GM23248 (cell line): ENCODE results near the gene SIRT4. TPM values are rescaled to one million over a fixed set of nuclear protein-coding genes. Genes with fewer than 3 reads are reported as not detected.

Experiments
- DNase-seq: peaks from one replicate; pipeline ENCODE4 v3.0.0-alpha.2; 2015
- H2AFZ ChIP-seq: fragments of 200-600 bp; sonication (generic); 2 replicates; pipeline ENCODE4 v1.6.1; 2016; ENCODE audit warnings: antibody characterized with exemption
- H3F3A ChIP-seq: fragments of 200-600 bp; sonication (generic); 2 replicates; pipeline ENCODE4 v1.6.1; 2016; ENCODE audit warnings: mild to moderate bottlenecking, antibody characterized with exemption, mixed run types; ENCODE audit not compliant: insufficient read depth
- H3K27ac ChIP-seq: fragments of 200-600 bp; sonication (generic); 2 replicates; pipeline ENCODE4 v1.5.1; 2016; ENCODE audit warnings: mild to moderate bottlenecking
- H3K27me3 ChIP-seq: fragments of 200-600 bp; sonication (generic); replicated peaks from 2 replicates; pipeline ENCODE4 v1.6.1; 2016; ENCODE audit warnings: mild to moderate bottlenecking; ENCODE audit not compliant: insufficient read depth
- H3K36me3 ChIP-seq: fragments of 200-600 bp; sonication (generic); 2 replicates; pipeline ENCODE4 v1.6.1; 2016; ENCODE audit warnings: low read depth, mild to moderate bottlenecking
- H3K4me1 ChIP-seq: fragments of 200-600 bp; sonication (generic); 2 replicates; pipeline ENCODE4 v1.6.1; 2016; ENCODE audit warnings: mild to moderate bottlenecking; ENCODE audit not compliant: insufficient read depth
- H3K4me2 ChIP-seq: fragments of 200-600 bp; sonication (generic); one replicate; pipeline ENCODE4 v1.6.1; 2016; ENCODE audit warnings: mild to moderate bottlenecking; ENCODE audit not compliant: unreplicated experiment
- H3K4me3 ChIP-seq: fragments of 200-600 bp; sonication (generic); 2 replicates; pipeline ENCODE4 v1.5.1; 2016; ENCODE audit warnings: mild to moderate bottlenecking
- H3K79me2 ChIP-seq: fragments of 200-600 bp; sonication (generic); 2 replicates; pipeline ENCODE4 v1.6.1; 2016; ENCODE audit warnings: mild to moderate bottlenecking; ENCODE audit not compliant: insufficient read depth
- H3K9ac ChIP-seq: fragments of 200-600 bp; sonication (generic); 2 replicates; pipeline ENCODE4 v1.6.1; 2016; ENCODE audit warnings: mild to moderate bottlenecking
- H3K9me2 ChIP-seq: fragments of 200-600 bp; sonication (generic); 2 replicates; pipeline ENCODE4 v1.6.1; 2016; ENCODE audit warnings: mixed run types, mild to moderate bottlenecking, moderate library complexity; ENCODE audit not compliant: insufficient read depth
- H3K9me3 ChIP-seq: fragments of 200-600 bp; sonication (generic); one replicate; pipeline ENCODE4 v1.6.1; 2017; ENCODE audit warnings: low read depth
- H4K20me1 ChIP-seq: fragments of 200-600 bp; sonication (generic); 2 replicates; pipeline ENCODE4 v1.6.0; 2016; ENCODE audit not compliant: insufficient read depth
- EZH2 ChIP-seq: fragments of 200-600 bp; sonication (generic); IDR thresholded peaks from 2 replicates; pipeline ENCODE4 v1.6.1; 2018; ENCODE audit warnings: antibody characterized with exemption, mild to moderate bottlenecking; ENCODE audit not compliant: insufficient read depth, poor library complexity, severe bottlenecking
- EZH2phosphoT487 ChIP-seq: fragments of 200-600 bp; sonication (generic); IDR thresholded peaks from 2 replicates; pipeline ENCODE4 v1.6.1; 2018; ENCODE audit warnings: antibody characterized with exemption, moderate library complexity, mild to moderate bottlenecking, low read depth; ENCODE audit not compliant: insufficient read depth
- WGBS, 2 experiments: methylation state at CpG; one replicate each; pipeline ENCODE4 v1.1.6; 2015 to 2017; ENCODE audit warnings: low lambda C conversion rate in 2 of 2, low coverage in 1 of 2; ENCODE audit errors: missing lambda C conversion rate in 2 of 2; 5-methylcytosine and 5-hydroxymethylcytosine counted together
- in situ Hi-C: fragments of 300-500 bp; cut with MboI; formaldehyde crosslinking; loops from 2 replicates; pipeline ENCODE4 v1.15.0; 2020
- polyA plus RNA-seq: library from polyadenylated mRNA; unstranded; fragments of >200 nt; fragmentation: Nextera tagmentation; extraction: Ambion mirVana; gene quantifications from 2 replicates; pipeline ENCODE4 v1.2.1, GENCODE V29; 2016
- total RNA-seq: library from RNA; depleted of rRNA; stranded (reverse); fragments of >200 nt; shearing (Covaris generic); gene quantifications from 2 replicates; pipeline ENCODE4 v1.2.3, GENCODE V29; 2014

SIRT4 gene
- total and polyA plus RNA-seq, 2 experiments from 2014 or later: 1.4 TPM; not detected in 1

GRCh38 chr12:120278137-120279069 is 23.7 kb upstream of the SIRT4 start:
- WGBS, 2 experiments: 86 to 91% methylated on average over 26 to 57 of the region's 57 CpGs
- Histone ChIP-seq H3K79me2 (no peaks in the 10 kb centered on the region), H4K20me1 (no peaks in the 10 kb centered on the region), H3K27ac (no peak overlapping the region), H3K9me3 (no peaks in the 10 kb centered on the region), H3K27me3 (no peaks in the 10 kb centered on the region), H3K4me3 (no peak overlapping the region), H3K36me3 (no peaks in the 10 kb centered on the region), H3K4me1 (no peaks in the 10 kb centered on the region), H2AFZ (no peak overlapping the region), H3F3A (no peaks in the 10 kb centered on the region), H3K4me2 (no peak overlapping the region), H3K9me2 (no peaks in the 10 kb centered on the region), H3K9ac (no peak overlapping the region)
- TF ChIP-seq EZH2phosphoT487 (no peak), EZH2 (no peak)
- in situ Hi-C loops: loop anchor here (10.0 kb wide), 1 partner anchor 54 kb away; no protein-coding TSS in a partner anchor
- no peak for DNase-seq

- Histone ChIP-seq H3K4me1 (no peaks in the 10 kb centered on the region), H3K27ac (no peak overlapping the region), H3K9me2 (no peaks in the 10 kb centered on the region), H3K27me3 (no peaks in the 10 kb centered on the region), H3K79me2 (no peaks in the 10 kb centered on the region), H2AFZ (no peak overlapping the region), H3F3A (no peaks in the 10 kb centered on the region), H3K4me3 (no peak overlapping the region), H3K36me3 (no peaks in the 10 kb centered on the region), H4K20me1 (no peaks in the 10 kb centered on the region), H3K9ac (no peak overlapping the region), H3K9me3 (no peaks in the 10 kb centered on the region), H3K4me2 (no peak overlapping the region)
- in situ Hi-C loops: no loop called here
- DNase-seq: no peak
- 75 to 80% methylated on average over 7 of the region's 7 CpGs for WGBS, 2 experiments
- TF ChIP-seq EZH2 (no peak), EZH2phosphoT487 (no peak)
Observed at GRCh38 chr12:120283318-120283717, 18.8 kb upstream of the SIRT4 start.

- Histone ChIP-seq H3F3A (peaks cover 6% of the 10 kb centered on the region), H4K20me1 (no peaks in the 10 kb centered on the region), H3K9me3 (no peaks in the 10 kb centered on the region), H3K79me2 (no peaks in the 10 kb centered on the region), H3K36me3 (no peaks in the 10 kb centered on the region), H3K27ac (no peak overlapping the region), H3K9ac (no peak overlapping the region), H3K9me2 (no peaks in the 10 kb centered on the region), H2AFZ (no peak overlapping the region), H3K4me3 (no peak overlapping the region), H3K4me1 (no peaks in the 10 kb centered on the region), H3K4me2 (no peak overlapping the region), H3K27me3 (no peaks in the 10 kb centered on the region)
- no peak for TF ChIP-seq EZH2
- no peak for TF ChIP-seq EZH2phosphoT487
- in situ Hi-C loops: no loop called here
- WGBS, 2 experiments: 59 to 69% methylated on average over 3 of the region's 3 CpGs
- no peak for DNase-seq
Observed at GRCh38 chr12:120284381-120284780, 17.7 kb upstream of the SIRT4 start.

DNA sequence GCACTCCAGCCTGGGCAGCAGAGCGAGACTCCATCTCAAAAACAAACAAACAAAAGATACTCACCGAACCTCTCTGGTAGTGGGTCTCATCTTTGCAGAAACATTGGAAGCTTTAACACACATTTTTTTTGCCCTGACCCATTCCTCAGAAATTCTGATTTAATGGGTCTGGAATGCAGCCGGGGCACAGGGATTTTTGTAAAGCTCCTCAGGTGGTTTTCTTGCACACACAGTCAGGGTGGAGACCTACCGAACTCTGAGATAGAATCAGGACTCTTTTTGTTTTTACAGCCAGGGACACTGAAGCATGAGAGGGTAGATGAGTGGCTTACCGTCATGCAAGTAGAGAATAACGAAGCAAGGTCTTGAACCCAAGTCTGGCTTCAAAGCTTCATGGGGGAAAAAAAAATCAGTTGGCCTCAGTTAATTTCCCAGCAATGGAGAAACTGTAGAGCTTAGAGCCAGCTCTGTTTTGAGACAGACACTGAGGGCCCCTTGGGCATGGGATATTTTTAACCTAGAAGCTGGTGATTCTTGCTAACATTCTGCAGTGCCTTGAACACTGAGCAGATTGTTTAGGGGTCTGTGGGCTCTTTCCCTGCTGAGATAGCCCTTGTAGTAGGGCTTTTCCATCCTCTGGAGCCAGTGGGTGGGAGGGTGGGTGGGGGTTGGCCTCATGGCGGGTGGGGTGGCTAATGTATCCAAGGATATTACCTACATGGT is 15.2 kb upstream of the SIRT4 start:
- Histone ChIP-seq H2AFZ (no peak overlapping the region), H3K79me2 (no peaks in the 10 kb centered on the region), H3K27ac (no peak overlapping the region), H4K20me1 (no peaks in the 10 kb centered on the region), H3F3A (peaks cover 23% of the 10 kb centered on the region), H3K4me1 (0 out of 2 replicates have a peak, but pooled peaks cover 8% of the 10 kb centered on the region), H3K9ac (no peak overlapping the region), H3K9me3 (no peaks in the 10 kb centered on the region), H3K36me3 (no peaks in the 10 kb centered on the region), H3K27me3 (no peaks in the 10 kb centered on the region), H3K4me3 (no peak overlapping the region), H3K4me2 (no peak overlapping the region), H3K9me2 (no peaks in the 10 kb centered on the region)
- DNase-seq: no peak
- TF ChIP-seq EZH2 (no peak), EZH2phosphoT487 (no peak)
- 74 to 78% methylated on average over 7 of the region's 7 CpGs for WGBS, 2 experiments
- in situ Hi-C loops: no loop called here
